ENCODE data around the gene HSPA9.

DNA sequence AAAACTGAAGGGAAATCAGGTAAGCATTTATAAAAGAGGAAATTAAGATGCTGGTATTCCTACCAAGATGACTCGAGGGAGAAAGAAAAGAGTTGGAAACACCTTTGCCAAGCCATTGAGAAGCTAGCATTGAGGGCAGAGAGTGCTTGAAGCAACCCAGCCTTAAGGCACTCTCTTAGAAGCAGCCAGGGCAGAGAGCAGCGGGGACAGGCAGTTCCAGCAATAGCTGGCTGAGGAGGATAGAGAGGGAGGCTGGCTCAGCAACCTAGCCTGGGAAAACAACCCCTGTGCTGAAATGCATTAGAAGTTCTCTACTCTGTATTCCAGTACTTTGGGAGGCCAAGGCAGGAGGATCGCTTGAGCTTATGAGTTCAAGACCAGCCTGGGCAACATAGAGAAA is 40.3 kb upstream of the HSPA9 start:
- TF ChIP-seq POLR2AphosphoS5 (IDR thresholded peaks at IDR 0.05): no peak
- TF ChIP-seq, protein P1, sequence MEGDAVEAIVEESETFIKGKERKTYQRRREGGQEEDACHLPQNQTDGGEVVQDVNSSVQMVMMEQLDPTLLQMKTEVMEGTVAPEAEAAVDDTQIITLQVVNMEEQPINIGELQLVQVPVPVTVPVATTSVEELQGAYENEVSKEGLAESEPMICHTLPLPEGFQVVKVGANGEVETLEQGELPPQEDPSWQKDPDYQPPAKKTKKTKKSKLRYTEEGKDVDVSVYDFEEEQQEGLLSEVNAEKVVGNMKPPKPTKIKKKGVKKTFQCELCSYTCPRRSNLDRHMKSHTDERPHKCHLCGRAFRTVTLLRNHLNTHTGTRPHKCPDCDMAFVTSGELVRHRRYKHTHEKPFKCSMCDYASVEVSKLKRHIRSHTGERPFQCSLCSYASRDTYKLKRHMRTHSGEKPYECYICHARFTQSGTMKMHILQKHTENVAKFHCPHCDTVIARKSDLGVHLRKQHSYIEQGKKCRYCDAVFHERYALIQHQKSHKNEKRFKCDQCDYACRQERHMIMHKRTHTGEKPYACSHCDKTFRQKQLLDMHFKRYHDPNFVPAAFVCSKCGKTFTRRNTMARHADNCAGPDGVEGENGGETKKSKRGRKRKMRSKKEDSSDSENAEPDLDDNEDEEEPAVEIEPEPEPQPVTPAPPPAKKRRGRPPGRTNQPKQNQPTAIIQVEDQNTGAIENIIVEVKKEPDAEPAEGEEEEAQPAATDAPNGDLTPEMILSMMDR (IDR thresholded peaks at IDR 0.05): no peak
